Endothelial cell of umbilical vein (primary cell): ENCODE measurements around the gene TENT4A.

ENCODE experiments used
- CTCF ChIP-seq, 2 donors: IDR thresholded peaks; 1 replicate in 1 of 2; 2 replicates in 1 of 2; pipeline ENCODE4 v1.5.1; 2011; ENCODE audit warnings: low read length in 2 of 2, mild to moderate bottlenecking in 2 of 2, moderate library complexity in 2 of 2, control low read depth in 1 of 2, inconsistent platforms in 1 of 2, low read depth in 1 of 2; ENCODE audit not compliant: insufficient read depth in 1 of 2; ENCODE audit errors: extremely low read depth in 1 of 2
- EZH2 ChIP-seq: IDR thresholded peaks from 2 replicates; pipeline ENCODE4 v1.6.1; 2012; ENCODE audit warnings: borderline replicate concordance, low read depth, mild to moderate bottlenecking, moderate library complexity, low read length, inconsistent platforms; ENCODE audit not compliant: severe bottlenecking
- FOS ChIP-seq: IDR thresholded peaks from 2 replicates; pipeline ENCODE4 v1.6.1; 2011; ENCODE audit warnings: mild to moderate bottlenecking, low read length, moderate library complexity, borderline replicate concordance; ENCODE audit not compliant: insufficient read depth
- GATA2 ChIP-seq: IDR thresholded peaks from 2 replicates; pipeline ENCODE4 v1.7.0; 2011; ENCODE audit warnings: low read depth, mild to moderate bottlenecking, moderate library complexity, mixed read lengths, low read length; ENCODE audit not compliant: insufficient read length, insufficient read depth
- JUN ChIP-seq: IDR thresholded peaks from 2 replicates; pipeline ENCODE4 v1.6.1; 2011; ENCODE audit warnings: borderline replicate concordance, low read depth; ENCODE audit not compliant: insufficient read length, insufficient read depth
- MAX ChIP-seq: IDR thresholded peaks from 2 replicates; pipeline ENCODE4 v1.6.1; 2011; ENCODE audit not compliant: insufficient read depth, insufficient read length
- MYC ChIP-seq: IDR thresholded peaks from one replicate; pipeline ENCODE4 v1.6.1; 2011; ENCODE audit warnings: mild to moderate bottlenecking, low read depth, low read length
- POLR2A ChIP-seq: IDR thresholded peaks from 2 replicates; pipeline ENCODE4 v1.6.1; 2012; ENCODE audit warnings: low read depth, mild to moderate bottlenecking, control low read depth, low read length
- POLR2AphosphoS5 ChIP-seq: IDR thresholded peaks from 2 replicates; pipeline ENCODE4 v1.6.1; 2012; ENCODE audit warnings: low read depth, mild to moderate bottlenecking, control low read depth, low read length, moderate library complexity; ENCODE audit not compliant: insufficient read depth

- TF ChIP-seq EZH2 (no peak), POLR2AphosphoS5 (no peak), POLR2A (no peak), JUN (no peak), GATA2 (no peak), CTCF (IDR thresholded peaks at IDR 0.05; ENCODE audit: extremely low read depth in 1 of 2, insufficient read depth in 1 of 2, low read depth in 1 of 2, low read length in 2 of 2) (no peak), MYC (no peak), MAX (no peak), FOS (no peak)
Measured at GRCh38 chr5:6792911-6793471, 79.8 kb downstream of the TENT4A start.
